ENCODE results near the gene NXPH4. TPM values are rescaled to one million over a fixed set of nuclear protein-coding genes. Genes with fewer than 3 reads are reported as not detected.

NXPH4 gene
- polyA plus RNA-seq, 4 donors: 0.10 to 0.27 TPM; not detected in 2

- Histone ChIP-seq H3K27ac (ENCODE audit: low read depth in 1 of 3, low read length in 2 of 3) (no peak overlapping the region), H3K36me3 (ENCODE audit: control insufficient read depth in 3 of 3, insufficient read depth in 2 of 3, low read depth in 1 of 3, low read length in 3 of 3) (peaks cover 0 to 22% (median 5%) of the 10 kb centered on the region in 3 donors), H3K27me3 (ENCODE audit: control insufficient read depth in 3 of 3, insufficient read depth in 3 of 3, low read length in 3 of 3) (no peaks in the 10 kb centered on the region), H3K9me3 (ENCODE audit: control insufficient read depth in 2 of 2, insufficient read depth in 1 of 2, low read depth in 1 of 2, low read length in 1 of 2) (no peaks in the 10 kb centered on the region), H3K4me3 (ENCODE audit: low read depth in 1 of 3, low read length in 3 of 3) (no peak overlapping the region), H3K4me1 (ENCODE audit: control insufficient read depth in 3 of 3, insufficient read depth in 2 of 3, low read depth in 1 of 3, low read length in 2 of 3) (no peaks in the 10 kb centered on the region)
- DNase-seq: no peak
- FAIRE-seq: no peak
- 75 to 84% (median 79%) methylated on average over 3 of the region's 3 CpGs for WGBS, 3 donors
Measured at GRCh38 chr12:57250541-57250940, 33.9 kb downstream of the NXPH4 start.

- 74 to 78% (median 77%) methylated on average over 7 of the region's 7 CpGs for WGBS, 3 donors
- H3K27me3 ChIP-seq (ENCODE audit: control insufficient read depth in 3 of 3, insufficient read depth in 3 of 3, low read length in 3 of 3): no peaks in the 10 kb centered on the region
- no peaks in the 10 kb centered on the region for H3K9me3 ChIP-seq (ENCODE audit: control insufficient read depth in 2 of 2, insufficient read depth in 1 of 2, low read depth in 1 of 2, low read length in 1 of 2)
- FAIRE-seq: no peak
- H3K4me1 ChIP-seq (ENCODE audit: control insufficient read depth in 3 of 3, insufficient read depth in 2 of 3, low read depth in 1 of 3, low read length in 2 of 3): no peaks in the 10 kb centered on the region
- no peak within 1 kb of the TSS for H3K4me3 ChIP-seq (ENCODE audit: low read depth in 1 of 3, low read length in 3 of 3)
- no peak within 1 kb of the TSS for H3K27ac ChIP-seq (ENCODE audit: low read depth in 1 of 3, low read length in 2 of 3)
- DNase-seq: no peak
- H3K36me3 ChIP-seq (ENCODE audit: control insufficient read depth in 3 of 3, insufficient read depth in 2 of 3, low read depth in 1 of 3, low read length in 3 of 3): peaks cover under 1 to 26% (median 8%) of the 10 kb centered on the region in 3 donors
Measured at GRCh38 chr12:57250956-57251355, 34.4 kb downstream of the NXPH4 start, which contains the start of gene STAC3. TSS of gene STAC3 (minus strand) at chr12:57251187. CDS start at chr12:57249636, 1,551 bp downstream.

GRCh38 chr12:57254506-57255280 lies 38.1 kb downstream of the NXPH4 start:
- 92 to 96% (median 92%) methylated on average over 14 of the region's 14 CpGs for WGBS, 3 donors
- FAIRE-seq: no peak
- H3K27me3 ChIP-seq (ENCODE audit: control insufficient read depth in 3 of 3, insufficient read depth in 3 of 3, low read length in 3 of 3): no peaks in the 10 kb centered on the region
- H3K9me3 ChIP-seq (ENCODE audit: control insufficient read depth in 2 of 2, insufficient read depth in 1 of 2, low read depth in 1 of 2, low read length in 1 of 2): no peaks in the 10 kb centered on the region
- no peak for DNase-seq
- H3K4me3 ChIP-seq (ENCODE audit: low read depth in 1 of 3, low read length in 3 of 3): no peak overlapping the region
- H3K4me1 ChIP-seq (ENCODE audit: control insufficient read depth in 3 of 3, insufficient read depth in 2 of 3, low read depth in 1 of 3, low read length in 2 of 3): no peaks in the 10 kb centered on the region
- peaks cover 11 to 48% (median 17%) of the 10 kb centered on the region in 3 donors for H3K36me3 ChIP-seq (ENCODE audit: control insufficient read depth in 3 of 3, insufficient read depth in 2 of 3, low read depth in 1 of 3, low read length in 3 of 3)
- H3K27ac ChIP-seq (ENCODE audit: low read depth in 1 of 3, low read length in 2 of 3): no peak overlapping the region

GRCh38 chr12:57255916-57256315 lies 39.3 kb downstream of the NXPH4 start:
- FAIRE-seq: no peak

GRCh38 chr12:57258977-57259970 lies 42.7 kb downstream of the NXPH4 start:
- Histone ChIP-seq H3K36me3 (ENCODE audit: control insufficient read depth in 3 of 3, insufficient read depth in 2 of 3, low read depth in 1 of 3, low read length in 3 of 3) (peaks cover 11 to 55% (median 23%) of the 10 kb centered on the region in 3 donors), H3K27ac (ENCODE audit: low read depth in 1 of 3, low read length in 2 of 3) (no peak overlapping the region), H3K27me3 (ENCODE audit: control insufficient read depth in 3 of 3, insufficient read depth in 3 of 3, low read length in 3 of 3) (no peaks in the 10 kb centered on the region), H3K4me1 (ENCODE audit: control insufficient read depth in 3 of 3, insufficient read depth in 2 of 3, low read depth in 1 of 3, low read length in 2 of 3) (no peaks in the 10 kb centered on the region), H3K4me3 (ENCODE audit: low read depth in 1 of 3, low read length in 3 of 3) (no peak overlapping the region), H3K9me3 (ENCODE audit: control insufficient read depth in 2 of 2, insufficient read depth in 1 of 2, low read depth in 1 of 2, low read length in 1 of 2) (no peaks in the 10 kb centered on the region)
- no peak for FAIRE-seq
- DNase-seq: no peak
- WGBS, 3 donors: 50 to 85% (median 59%) methylated on average over 6 of the region's 6 CpGs

More at GRCh38 chr12:57255916-57256315, 39.3 kb downstream of the NXPH4 start:
- H3K4me3 ChIP-seq (ENCODE audit: low read depth in 1 of 3, low read length in 3 of 3): no peak overlapping the region
- H3K27me3 ChIP-seq (ENCODE audit: control insufficient read depth in 3 of 3, insufficient read depth in 3 of 3, low read length in 3 of 3): no peaks in the 10 kb centered on the region
- H3K36me3 ChIP-seq (ENCODE audit: control insufficient read depth in 3 of 3, insufficient read depth in 2 of 3, low read depth in 1 of 3, low read length in 3 of 3): peaks cover 11 to 59% (median 21%) of the 10 kb centered on the region in 3 donors
- no peak overlapping the region for H3K27ac ChIP-seq (ENCODE audit: low read depth in 1 of 3, low read length in 2 of 3)
- no peak for DNase-seq
- 81 to 93% (median 90%) methylated on average over 6 of the region's 6 CpGs for WGBS, 3 donors
- H3K9me3 ChIP-seq (ENCODE audit: control insufficient read depth in 2 of 2, insufficient read depth in 1 of 2, low read depth in 1 of 2, low read length in 1 of 2): no peaks in the 10 kb centered on the region
- H3K4me1 ChIP-seq (ENCODE audit: control insufficient read depth in 3 of 3, insufficient read depth in 2 of 3, low read depth in 1 of 3, low read length in 2 of 3): no peaks in the 10 kb centered on the region

- FAIRE-seq (no peak), DNase-seq (no peak)
- Histone ChIP-seq H3K4me1 (ENCODE audit: control insufficient read depth in 3 of 3, insufficient read depth in 2 of 3, low read depth in 1 of 3, low read length in 2 of 3) (no peaks in the 10 kb centered on the region), H3K9me3 (ENCODE audit: control insufficient read depth in 2 of 2, insufficient read depth in 1 of 2, low read depth in 1 of 2, low read length in 1 of 2) (no peaks in the 10 kb centered on the region), H3K27ac (ENCODE audit: low read depth in 1 of 3, low read length in 2 of 3) (no peak overlapping the region), H3K36me3 (ENCODE audit: control insufficient read depth in 3 of 3, insufficient read depth in 2 of 3, low read depth in 1 of 3, low read length in 3 of 3) (peaks cover 11 to 47% (median 21%) of the 10 kb centered on the region in 3 donors), H3K4me3 (ENCODE audit: low read depth in 1 of 3, low read length in 3 of 3) (no peak overlapping the region), H3K27me3 (ENCODE audit: control insufficient read depth in 3 of 3, insufficient read depth in 3 of 3, low read length in 3 of 3) (no peaks in the 10 kb centered on the region)
- WGBS, 3 donors: 89 to 96% (median 94%) methylated on average over 4 of the region's 4 CpGs
Measured at GRCh38 chr12:57260366-57260765, 43.8 kb downstream of the NXPH4 start.

GRCh38 chr12:57261428-57261865 lies 44.9 kb downstream of the NXPH4 start:
- Histone ChIP-seq H3K27ac (ENCODE audit: low read depth in 1 of 3, low read length in 2 of 3) (no peak overlapping the region), H3K27me3 (ENCODE audit: control insufficient read depth in 3 of 3, insufficient read depth in 3 of 3, low read length in 3 of 3) (no peaks in the 10 kb centered on the region), H3K9me3 (ENCODE audit: control insufficient read depth in 2 of 2, insufficient read depth in 1 of 2, low read depth in 1 of 2, low read length in 1 of 2) (no peaks in the 10 kb centered on the region), H3K36me3 (ENCODE audit: control insufficient read depth in 3 of 3, insufficient read depth in 2 of 3, low read depth in 1 of 3, low read length in 3 of 3) (peaks cover 7 to 44% (median 17%) of the 10 kb centered on the region in 3 donors), H3K4me1 (ENCODE audit: control insufficient read depth in 3 of 3, insufficient read depth in 2 of 3, low read depth in 1 of 3, low read length in 2 of 3) (no peaks in the 10 kb centered on the region), H3K4me3 (ENCODE audit: low read depth in 1 of 3, low read length in 3 of 3) (no peak overlapping the region)
- no peak for FAIRE-seq
- WGBS, 3 donors: 60 to 69% (median 62%) methylated on average over 2 of the region's 2 CpGs
- DNase-seq: no peak

GRCh38 chr12:57262126-57262822 lies 45.7 kb downstream of the NXPH4 start:
- DNase-seq: no peak
- H3K4me3 ChIP-seq (ENCODE audit: low read depth in 1 of 3, low read length in 3 of 3): no peak overlapping the region
- H3K27me3 ChIP-seq (ENCODE audit: control insufficient read depth in 3 of 3, insufficient read depth in 3 of 3, low read length in 3 of 3): no peaks in the 10 kb centered on the region
- H3K27ac ChIP-seq (ENCODE audit: low read depth in 1 of 3, low read length in 2 of 3): no peak overlapping the region
- no peaks in the 10 kb centered on the region for H3K9me3 ChIP-seq (ENCODE audit: control insufficient read depth in 2 of 2, insufficient read depth in 1 of 2, low read depth in 1 of 2, low read length in 1 of 2)
- peaks cover 9 to 43% (median 20%) of the 10 kb centered on the region in 3 donors for H3K36me3 ChIP-seq (ENCODE audit: control insufficient read depth in 3 of 3, insufficient read depth in 2 of 3, low read depth in 1 of 3, low read length in 3 of 3)
- WGBS, 3 donors: 80 to 90% (median 88%) methylated on average over 3 of the region's 3 CpGs
- FAIRE-seq: no peak
- no peaks in the 10 kb centered on the region for H3K4me1 ChIP-seq (ENCODE audit: control insufficient read depth in 3 of 3, insufficient read depth in 2 of 3, low read depth in 1 of 3, low read length in 2 of 3)

Measured in small intestine (tissue), 7 donors.